Astrocyte (in vitro differentiated cells and primary cell): Measurements from ENCODE around the gene IFIT1B.

Source experiments
- EZH2 ChIP-seq: IDR thresholded peaks from 2 replicates; pipeline ENCODE4 v1.6.1; 2012; ENCODE audit warnings: mild to moderate bottlenecking, low read length, inconsistent platforms; ENCODE audit not compliant: insufficient read depth
- TF ChIP-seq, protein P1 (sequence below): IDR thresholded peaks from 2 replicates; pipeline ENCODE4 v1.5.1; 2011; ENCODE audit warnings: low read depth, mild to moderate bottlenecking, inconsistent platforms, low read length, moderate library complexity; ENCODE audit not compliant: insufficient read depth

DNA sequence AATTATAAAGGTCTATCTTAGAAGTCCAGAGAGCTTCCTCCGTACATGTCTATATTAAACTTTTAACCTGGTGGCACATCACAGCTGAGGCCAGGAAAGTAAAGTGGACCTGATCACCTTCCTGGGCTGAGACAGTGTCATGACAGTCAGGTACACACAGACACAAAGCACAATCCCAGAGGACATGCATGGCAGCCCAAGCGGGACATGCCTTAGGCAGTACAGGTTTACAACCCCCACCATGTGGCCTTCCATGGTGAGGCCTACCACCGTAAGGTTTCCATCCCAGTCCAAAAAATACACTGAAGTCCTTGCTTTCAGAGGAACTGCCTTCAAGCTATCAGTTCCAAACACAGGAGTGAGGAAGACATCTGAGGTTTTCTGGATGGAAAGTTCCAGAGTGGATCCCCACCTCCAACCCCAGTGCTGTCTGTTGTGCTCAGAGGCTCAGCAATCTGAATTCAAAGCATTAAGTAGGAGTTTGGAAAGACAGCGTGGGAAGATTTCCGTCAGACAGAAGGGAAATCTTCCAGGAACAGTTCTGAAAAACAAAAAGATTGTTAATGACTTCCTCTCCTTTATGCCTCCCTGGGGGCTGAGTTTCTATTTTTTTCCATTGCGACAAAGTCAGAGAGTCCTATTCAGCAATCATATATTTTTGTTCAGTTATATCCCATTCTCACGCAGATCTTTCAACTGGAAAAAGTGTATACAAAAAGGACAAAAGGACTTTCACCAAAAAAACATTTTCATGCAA, 30.0 kb upstream of the IFIT1B start:
- TF ChIP-seq, protein P1, sequence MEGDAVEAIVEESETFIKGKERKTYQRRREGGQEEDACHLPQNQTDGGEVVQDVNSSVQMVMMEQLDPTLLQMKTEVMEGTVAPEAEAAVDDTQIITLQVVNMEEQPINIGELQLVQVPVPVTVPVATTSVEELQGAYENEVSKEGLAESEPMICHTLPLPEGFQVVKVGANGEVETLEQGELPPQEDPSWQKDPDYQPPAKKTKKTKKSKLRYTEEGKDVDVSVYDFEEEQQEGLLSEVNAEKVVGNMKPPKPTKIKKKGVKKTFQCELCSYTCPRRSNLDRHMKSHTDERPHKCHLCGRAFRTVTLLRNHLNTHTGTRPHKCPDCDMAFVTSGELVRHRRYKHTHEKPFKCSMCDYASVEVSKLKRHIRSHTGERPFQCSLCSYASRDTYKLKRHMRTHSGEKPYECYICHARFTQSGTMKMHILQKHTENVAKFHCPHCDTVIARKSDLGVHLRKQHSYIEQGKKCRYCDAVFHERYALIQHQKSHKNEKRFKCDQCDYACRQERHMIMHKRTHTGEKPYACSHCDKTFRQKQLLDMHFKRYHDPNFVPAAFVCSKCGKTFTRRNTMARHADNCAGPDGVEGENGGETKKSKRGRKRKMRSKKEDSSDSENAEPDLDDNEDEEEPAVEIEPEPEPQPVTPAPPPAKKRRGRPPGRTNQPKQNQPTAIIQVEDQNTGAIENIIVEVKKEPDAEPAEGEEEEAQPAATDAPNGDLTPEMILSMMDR: no peak
- no peak for TF ChIP-seq EZH2
